Keratinocyte (primary cell): ENCODE measurements around the gene ZNF598. TPM values are rescaled to one million over a fixed set of nuclear protein-coding genes. Genes with fewer than 3 reads are reported as not detected.

Experiments
- DNase-seq: peaks from one replicate; pipeline ENCODE4 v3.0.0-alpha.2; 2011; ENCODE audit warnings: low read depth, missing footprints, low spot score
- FAIRE-seq: peaks from 2 replicates; lab custom pipeline; 2011; peaks lifted over from hg19 to GRCh38; lab: Jason Lieb, UNC
- H2AFZ ChIP-seq: 2 replicates; pipeline ENCODE4 v1.6.0; 2012; ENCODE audit warnings: low read length, control low read depth, inconsistent platforms; ENCODE audit not compliant: control insufficient read depth
- H3K27ac ChIP-seq: 2 replicates; pipeline ENCODE4 v1.5.1; 2011; ENCODE audit warnings: low read length; ENCODE audit not compliant: control insufficient read depth, insufficient read depth
- H3K27me3 ChIP-seq: 3 replicates; pipeline ENCODE4 v1.6.0; 2011; ENCODE audit warnings: low read length; ENCODE audit not compliant: control insufficient read depth, insufficient read depth; ENCODE audit errors: extremely low read depth
- H3K36me3 ChIP-seq, 2 experiments: 2 replicates in 1 of 2; 3 replicates in 1 of 2; pipeline ENCODE4 v1.5.1; 2011; ENCODE audit warnings: low read length in 2 of 2, mild to moderate bottlenecking in 1 of 2; ENCODE audit not compliant: control insufficient read depth in 2 of 2, insufficient read depth in 2 of 2; ENCODE audit errors: extremely low read depth in 1 of 2
- H3K4me1 ChIP-seq: 3 replicates; pipeline ENCODE4 v1.5.1; 2011; ENCODE audit warnings: low read length; ENCODE audit not compliant: control insufficient read depth, insufficient read depth; ENCODE audit errors: extremely low read depth
- H3K4me2 ChIP-seq: 3 replicates; pipeline ENCODE4 v1.6.0; 2011; ENCODE audit warnings: low read depth, low read length; ENCODE audit not compliant: control insufficient read depth, insufficient read depth; ENCODE audit errors: extremely low read depth
- H3K4me3 ChIP-seq, 3 experiments: fragments of 200-600 bp in 1 of 3; sonication (generic) in 1 of 3; 2 replicates in 2 of 3; 3 replicates in 1 of 3; pipeline ENCODE4 v1.5.1; 2011 to 2016; ENCODE audit warnings: low read length in 3 of 3, mild to moderate bottlenecking in 3 of 3, control low read depth in 2 of 3, inconsistent platforms in 1 of 3, low read depth in 1 of 3, mixed read lengths in 1 of 3, mixed run types in 1 of 3, moderate library complexity in 1 of 3; ENCODE audit not compliant: control insufficient read depth in 2 of 3, insufficient read depth in 2 of 3; ENCODE audit errors: extremely low read depth in 1 of 3
- H3K79me2 ChIP-seq: 2 replicates; pipeline ENCODE4 v1.6.0; 2012; ENCODE audit warnings: low read length; ENCODE audit not compliant: control insufficient read depth, insufficient read depth
- H3K9ac ChIP-seq: 3 replicates; pipeline ENCODE4 v1.6.0; 2011; ENCODE audit warnings: low read length; ENCODE audit not compliant: control insufficient read depth, insufficient read depth; ENCODE audit errors: extremely low read depth
- H3K9me1 ChIP-seq: 3 replicates; pipeline ENCODE4 v1.6.0; 2011; ENCODE audit warnings: low read length; ENCODE audit not compliant: control insufficient read depth, insufficient read depth; ENCODE audit errors: extremely low read depth
- H3K9me3 ChIP-seq: 2 replicates; pipeline ENCODE4 v1.5.1; 2012; ENCODE audit warnings: low read depth, low read length; ENCODE audit not compliant: control insufficient read depth
- H4K20me1 ChIP-seq: 3 replicates; pipeline ENCODE4 v1.6.0; 2011; ENCODE audit warnings: low read length; ENCODE audit not compliant: control insufficient read depth, insufficient read depth; ENCODE audit errors: extremely low read depth
- EZH2 ChIP-seq: IDR thresholded peaks from one replicate; pipeline ENCODE4 v1.6.1; 2012; ENCODE audit warnings: inconsistent platforms, mild to moderate bottlenecking, low read length, moderate library complexity
- dilution Hi-C: fragments of 300-500 bp; cut with MboI; formaldehyde crosslinking; loops from one replicate; pipeline ENCODE4 v1.7.0; 2020; ENCODE audit warnings: low sequenced_read_pairs; ENCODE audit not compliant: extremely low pct_ligation_motif_present
- polyA plus RNA-seq, 5 experiments: library from polyadenylated mRNA; depleted of rRNA in 3 of 5; stranded (reverse) in 3 of 5; stranded (forward) in 1 of 5; unstranded in 1 of 5; fragments of >200 nt; gene quantifications; 1 replicate in 1 of 5; 2 replicates in 3 of 5; 3 replicates in 1 of 5; pipeline versions ENCODE4 v1.2.1 to v1.2.3, GENCODE V29; 2011 to 2012; ENCODE audit warnings: missing spikeins in 2 of 5, low read depth in 1 of 5, low replicate concordance in 1 of 5
- TF ChIP-seq, protein P1 (sequence below), 3 experiments: IDR thresholded peaks in 1 of 3; conservative IDR thresholded peaks in 1 of 3; optimal IDR thresholded peaks in 1 of 3; 2 replicates in 2 of 3; 3 replicates in 1 of 3; pipeline versions ENCODE3 to v1.5.1; 2011; ENCODE audit warnings: low read length in 3 of 3, mild to moderate bottlenecking in 3 of 3, moderate library complexity in 2 of 3, control low read depth in 1 of 3, inconsistent platforms in 1 of 3; ENCODE audit not compliant: insufficient read depth in 2 of 3; ENCODE audit errors: extremely low read depth in 1 of 3

The ZNF598 gene
- polyA plus RNA-seq, 1 donor (not counting 4 experiments of a cell fraction or from before 2014, with no cell fraction given) = 18.0 TPM

DNA sequence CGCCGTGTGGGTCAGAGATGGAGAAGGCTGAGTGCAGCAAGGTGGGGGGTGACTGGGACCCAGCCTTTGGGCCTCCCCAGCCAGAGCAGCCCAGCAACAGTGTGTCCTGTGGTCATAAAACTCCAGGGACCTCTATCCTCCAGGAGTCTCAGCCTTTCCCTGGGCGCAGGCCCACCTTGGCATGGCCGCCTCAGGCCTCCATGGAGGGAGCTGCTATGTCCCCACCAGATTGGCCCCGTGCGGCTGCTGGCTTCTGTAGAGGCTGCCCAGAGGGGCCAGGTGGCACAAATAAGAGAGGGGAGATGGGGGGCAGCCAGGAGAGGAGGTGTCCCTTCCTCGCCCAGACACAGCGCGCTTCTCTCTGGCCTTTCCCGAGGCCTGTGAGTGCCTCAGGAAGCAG lies 22.4 kb downstream of the ZNF598 start:
- H3K27me3 ChIP-seq = peaks cover 45% of the 10 kb centered on the region

GRCh38 chr16:1985466-1986150 lies 24.0 kb downstream of the ZNF598 start:
- Histone ChIP-seq H3K9me1 (peaks cover 2% of the 10 kb centered on the region), H3K4me1 (peaks cover 31% of the 10 kb centered on the region), H2AFZ (no peak overlapping the region), H3K4me3 (peak overlapping the region in 2 of 3 experiments; percentile 81 to 90), H3K9me3 (no peaks in the 10 kb centered on the region), H3K36me3 (peaks cover 7 to 14% of the 10 kb centered on the region in 2 experiments), H3K79me2 (peaks cover 2% of the 10 kb centered on the region), H3K27ac (no peak overlapping the region), H4K20me1 (no peaks in the 10 kb centered on the region), H3K27me3 (peaks cover 50% of the 10 kb centered on the region), H3K9ac (peak overlapping the region; percentile 72), H3K4me2 (peak overlapping the region; percentile 92)
- TF ChIP-seq EZH2 = no peak
- TF ChIP-seq, protein P1, sequence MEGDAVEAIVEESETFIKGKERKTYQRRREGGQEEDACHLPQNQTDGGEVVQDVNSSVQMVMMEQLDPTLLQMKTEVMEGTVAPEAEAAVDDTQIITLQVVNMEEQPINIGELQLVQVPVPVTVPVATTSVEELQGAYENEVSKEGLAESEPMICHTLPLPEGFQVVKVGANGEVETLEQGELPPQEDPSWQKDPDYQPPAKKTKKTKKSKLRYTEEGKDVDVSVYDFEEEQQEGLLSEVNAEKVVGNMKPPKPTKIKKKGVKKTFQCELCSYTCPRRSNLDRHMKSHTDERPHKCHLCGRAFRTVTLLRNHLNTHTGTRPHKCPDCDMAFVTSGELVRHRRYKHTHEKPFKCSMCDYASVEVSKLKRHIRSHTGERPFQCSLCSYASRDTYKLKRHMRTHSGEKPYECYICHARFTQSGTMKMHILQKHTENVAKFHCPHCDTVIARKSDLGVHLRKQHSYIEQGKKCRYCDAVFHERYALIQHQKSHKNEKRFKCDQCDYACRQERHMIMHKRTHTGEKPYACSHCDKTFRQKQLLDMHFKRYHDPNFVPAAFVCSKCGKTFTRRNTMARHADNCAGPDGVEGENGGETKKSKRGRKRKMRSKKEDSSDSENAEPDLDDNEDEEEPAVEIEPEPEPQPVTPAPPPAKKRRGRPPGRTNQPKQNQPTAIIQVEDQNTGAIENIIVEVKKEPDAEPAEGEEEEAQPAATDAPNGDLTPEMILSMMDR (optimal IDR thresholded peaks at IDR 0.05 in 1 of 3, IDR thresholded peaks at IDR 0.05 in 1 of 3, conservative IDR thresholded peaks at IDR 0.05 in 1 of 3; ENCODE audit: extremely low read depth in 1 of 3, insufficient read depth in 2 of 3, low read length in 3 of 3) = no peak
- dilution Hi-C loops = no loop called here
- FAIRE-seq (no peak), DNase-seq (no peak)

More for the DNA sequence above, 22.4 kb downstream of the ZNF598 start:
- DNase-seq (no peak), FAIRE-seq (no peak)
- Histone ChIP-seq H3K9me3 (no peaks in the 10 kb centered on the region), H2AFZ (no peak overlapping the region), H3K27ac (no peak overlapping the region), H3K36me3 (peaks cover 7 to 14% of the 10 kb centered on the region in 2 experiments), H3K9me1 (peaks cover 2% of the 10 kb centered on the region), H3K9ac (no peak overlapping the region), H3K4me3 (no peak overlapping the region), H3K79me2 (peaks cover 2% of the 10 kb centered on the region), H4K20me1 (no peaks in the 10 kb centered on the region), H3K4me1 (peaks cover 34% of the 10 kb centered on the region), H3K4me2 (no peak overlapping the region)
- TF ChIP-seq EZH2 = no peak
- TF ChIP-seq, protein P1 (optimal IDR thresholded peaks at IDR 0.05 in 1 of 3, IDR thresholded peaks at IDR 0.05 in 1 of 3, conservative IDR thresholded peaks at IDR 0.05 in 1 of 3; ENCODE audit: extremely low read depth in 1 of 3, insufficient read depth in 2 of 3, low read length in 3 of 3) = no peak
- dilution Hi-C loops = no loop called here
